Measurements from ENCODE around the gene TPD52L1. TPM values are rescaled to one million over a fixed set of nuclear protein-coding genes. Genes with fewer than 3 reads are reported as not detected.

TPD52L1 gene
- total RNA-seq, 1 donor from 2014 or later = 15.6 TPM

GRCh38 chr6:125140808-125141207, 12.8 kb upstream of the TPD52L1 start:
- ATAC-seq = no peak
- H3K9me3 ChIP-seq = no peaks in the 10 kb centered on the region
- no peak overlapping the region for H3K27ac ChIP-seq
- no peak for DNase-seq
- H3K27me3 ChIP-seq (ENCODE audit: low read depth) = no peaks in the 10 kb centered on the region
- intact Hi-C loops (cut with DNase I) = no loop called here
- TF ChIP-seq CTCF (IDR thresholded peaks at IDR 0.05) = no peak
- no peaks in the 10 kb centered on the region for H3K4me1 ChIP-seq
- no peaks in the 10 kb centered on the region for H3K36me3 ChIP-seq
- no peak overlapping the region for H3K4me3 ChIP-seq

GRCh38 chr6:125142618-125143017, 11.0 kb upstream of the TPD52L1 start:
- intact Hi-C loops (cut with DNase I) = no loop called here
- DNase-seq = no peak
- Histone ChIP-seq H3K27ac (no peak overlapping the region), H3K4me1 (no peaks in the 10 kb centered on the region), H3K27me3 (ENCODE audit: low read depth) (no peaks in the 10 kb centered on the region), H3K36me3 (no peaks in the 10 kb centered on the region), H3K4me3 (no peak overlapping the region), H3K9me3 (no peaks in the 10 kb centered on the region)
- ATAC-seq = no peak
- TF ChIP-seq CTCF (IDR thresholded peaks at IDR 0.05) = no peak

GRCh38 chr6:125144822-125145221, 8.8 kb upstream of the TPD52L1 start:
- Histone ChIP-seq H3K9me3 (no peaks in the 10 kb centered on the region), H3K27me3 (ENCODE audit: low read depth) (no peaks in the 10 kb centered on the region), H3K4me3 (no peak overlapping the region), H3K36me3 (no peaks in the 10 kb centered on the region), H3K4me1 (no peaks in the 10 kb centered on the region), H3K27ac (no peak overlapping the region)
- DNase-seq = no peak
- TF ChIP-seq CTCF (IDR thresholded peaks at IDR 0.05) = no peak
- no peak for ATAC-seq
- intact Hi-C loops (cut with DNase I) = no loop called here

- no peaks in the 10 kb centered on the region for H3K36me3 ChIP-seq
- H3K4me1 ChIP-seq = peaks cover 20% of the 10 kb centered on the region
- H3K9me3 ChIP-seq = no peaks in the 10 kb centered on the region
- no peak overlapping the region for H3K4me3 ChIP-seq
- no peak for TF ChIP-seq CTCF (IDR thresholded peaks at IDR 0.05)
- peaks cover 4% of the 10 kb centered on the region for H3K27me3 ChIP-seq (ENCODE audit: low read depth)
- intact Hi-C loops (cut with DNase I) = no loop called here
- ATAC-seq (no peak), DNase-seq (no peak)
- H3K27ac ChIP-seq = no peak overlapping the region
These were observed 4.1 kb upstream of the TPD52L1 start for GRCh38 chr6:125149256-125150144.

- Histone ChIP-seq H3K27ac (no peak overlapping the region), H3K4me3 (no peak overlapping the region), H3K4me1 (peaks cover 20% of the 10 kb centered on the region), H3K9me3 (no peaks in the 10 kb centered on the region), H3K27me3 (ENCODE audit: low read depth) (peaks cover 4% of the 10 kb centered on the region), H3K36me3 (no peaks in the 10 kb centered on the region)
- DNase-seq (no peak), ATAC-seq (peak in 1 of 2 donors; percentile 1)
- intact Hi-C loops (cut with DNase I) = no loop called here
- no peak for TF ChIP-seq CTCF (IDR thresholded peaks at IDR 0.05)
These were observed 1.9 kb upstream of the TPD52L1 start for GRCh38 chr6:125151700-125152099.
